HG03280 (cell line): ENCODE measurements around the gene COMMD1.
"Not testable (repeated sequence)": the region's sequence is repeated elsewhere in the genome, so short reads cannot be mapped to it uniquely, and the experiment has no call there.

Experiments used
- ATAC-seq: cut with Tn5 transposase; IDR thresholded peaks from one replicate; pipeline ENCODE4 v1.9.1; 2021; ENCODE audit warnings: mild to moderate bottlenecking, moderate library complexity; ENCODE audit not compliant: unreplicated experiment

The COMMD1 gene

GRCh38 chr2:61922714-61923113, 17.2 kb downstream of the COMMD1 start:
- ATAC-seq: no peak

GRCh38 chr2:61924895-61925663, 19.6 kb downstream of the COMMD1 start:
- no peak for ATAC-seq

- no peak for ATAC-seq
Measured at GRCh38 chr2:61926531-61927477, 21.3 kb downstream of the COMMD1 start.

- ATAC-seq: no peak
Measured at GRCh38 chr2:61928826-61929461, 23.5 kb downstream of the COMMD1 start.

GRCh38 chr2:61937098-61937497, 31.6 kb downstream of the COMMD1 start:
- ATAC-seq: no peak

GRCh38 chr2:61937886-61938285, 32.4 kb downstream of the COMMD1 start:
- ATAC-seq: no peak

GRCh38 chr2:61938511-61938910, 33.0 kb downstream of the COMMD1 start:
- no peak for ATAC-seq

- no peak for ATAC-seq
Measured at GRCh38 chr2:61943251-61943650, 37.8 kb downstream of the COMMD1 start.

- ATAC-seq: no peak
Measured at GRCh38 chr2:61946666-61947065, 41.2 kb downstream of the COMMD1 start.

GRCh38 chr2:61948661-61949457, 43.4 kb downstream of the COMMD1 start:
- no peak for ATAC-seq

- ATAC-seq: no peak
Measured at GRCh38 chr2:61949458-61949713, 43.9 kb downstream of the COMMD1 start.

GRCh38 chr2:61949714-61950560, 44.5 kb downstream of the COMMD1 start:
- no peak for ATAC-seq

GRCh38 chr2:61950571-61951315, 45.3 kb downstream of the COMMD1 start:
- no peak for ATAC-seq

- no peak for ATAC-seq
Measured at GRCh38 chr2:61951881-61952280, 46.4 kb downstream of the COMMD1 start.

GRCh38 chr2:61952288-61952687, 46.8 kb downstream of the COMMD1 start:
- ATAC-seq: no peak

- not testable (repeated sequence) for ATAC-seq
Measured at GRCh38 chr2:61954856-61955255, 49.4 kb downstream of the COMMD1 start.

GRCh38 chr2:61959381-61960293, 54.2 kb downstream of the COMMD1 start:
- no peak for ATAC-seq

GRCh38 chr2:61961231-61961901, 55.9 kb downstream of the COMMD1 start:
- no peak for ATAC-seq
